Testis (tissue), 2 donors: ENCODE measurements around the gene CC2D1A.

Experiments
- POLR2A ChIP-seq: fragments of 450-650 bp; IDR thresholded peaks from one replicate; pipeline ENCODE4 v1.6.1; 2017; ENCODE audit warnings: antibody characterized with exemption, mild to moderate bottlenecking, moderate library complexity
- TF ChIP-seq, protein P1 (sequence below), 3 experiments: fragments of 450-650 bp in 2 of 3; fragments of 200-600 bp in 1 of 3; sonication (generic) in 1 of 3; IDR thresholded peaks; one replicate each; pipeline ENCODE4 v1.5.1; 2016 to 2019; ENCODE audit warnings: antibody characterized with exemption in 3 of 3, mild to moderate bottlenecking in 2 of 3, moderate library complexity in 1 of 3

- TF ChIP-seq POLR2A = no peak
- TF ChIP-seq, protein P1, sequence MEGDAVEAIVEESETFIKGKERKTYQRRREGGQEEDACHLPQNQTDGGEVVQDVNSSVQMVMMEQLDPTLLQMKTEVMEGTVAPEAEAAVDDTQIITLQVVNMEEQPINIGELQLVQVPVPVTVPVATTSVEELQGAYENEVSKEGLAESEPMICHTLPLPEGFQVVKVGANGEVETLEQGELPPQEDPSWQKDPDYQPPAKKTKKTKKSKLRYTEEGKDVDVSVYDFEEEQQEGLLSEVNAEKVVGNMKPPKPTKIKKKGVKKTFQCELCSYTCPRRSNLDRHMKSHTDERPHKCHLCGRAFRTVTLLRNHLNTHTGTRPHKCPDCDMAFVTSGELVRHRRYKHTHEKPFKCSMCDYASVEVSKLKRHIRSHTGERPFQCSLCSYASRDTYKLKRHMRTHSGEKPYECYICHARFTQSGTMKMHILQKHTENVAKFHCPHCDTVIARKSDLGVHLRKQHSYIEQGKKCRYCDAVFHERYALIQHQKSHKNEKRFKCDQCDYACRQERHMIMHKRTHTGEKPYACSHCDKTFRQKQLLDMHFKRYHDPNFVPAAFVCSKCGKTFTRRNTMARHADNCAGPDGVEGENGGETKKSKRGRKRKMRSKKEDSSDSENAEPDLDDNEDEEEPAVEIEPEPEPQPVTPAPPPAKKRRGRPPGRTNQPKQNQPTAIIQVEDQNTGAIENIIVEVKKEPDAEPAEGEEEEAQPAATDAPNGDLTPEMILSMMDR (IDR thresholded peaks at IDR 0.05) = no peak
These were observed 72.6 kb downstream of the CC2D1A start for GRCh38 chr19:13978351-13979243.
